ENCODE measurements around the gene AKAP6. TPM values are rescaled to one million over a fixed set of nuclear protein-coding genes. Genes with fewer than 3 reads are reported as not detected.

AKAP6 gene
- total RNA-seq, 1 experiment from 2014 or later = 2.3 TPM

GRCh38 chr14:32397861-32398640 is 69.0 kb downstream of the AKAP6 start:
- no peaks in the 10 kb centered on the region for H3K27me3 Mint-ChIP-seq (ENCODE audit: insufficient read depth, unreplicated experiment)
- H3K4me3 Mint-ChIP-seq (ENCODE audit: unreplicated experiment) = no peak overlapping the region
- H3K36me3 Mint-ChIP-seq (ENCODE audit: insufficient read depth, unreplicated experiment) = peaks cover 5% of the 10 kb centered on the region
- CTCF ChIA-PET = interaction anchor here (0.7 to 2.1 kb wide), 5 partner anchors 13 to 147 kb away, joined by 3 to 8 read pairs (median 4); no protein-coding TSS in a partner anchor
- peak; percentile 92 for DNase-seq (ENCODE audit: unreplicated experiment)
- intact Hi-C loops (cut with micrococcal nuclease) = no loop called here
- peaks cover 7% of the 10 kb centered on the region for H3K4me1 Mint-ChIP-seq (ENCODE audit: insufficient read depth, unreplicated experiment)
- H3K9me3 Mint-ChIP-seq (ENCODE audit: unreplicated experiment) = no peaks in the 10 kb centered on the region
- no peak for TF ChIP-seq CTCF (IDR thresholded peaks at IDR 0.05; ENCODE audit: unreplicated experiment)
- peak overlapping the region; percentile 76 for H3K27ac Mint-ChIP-seq (ENCODE audit: low read depth, unreplicated experiment)
- no TSS peak for BruUV-seq (replicated peaks)
- POLR2A ChIA-PET = no interaction called here

GRCh38 chr14:32399920-32400319 is 70.8 kb downstream of the AKAP6 start:
- H3K9me3 Mint-ChIP-seq (ENCODE audit: unreplicated experiment) = no peaks in the 10 kb centered on the region
- peaks cover 8% of the 10 kb centered on the region for H3K4me1 Mint-ChIP-seq (ENCODE audit: insufficient read depth, unreplicated experiment)
- no peak overlapping the region for H3K4me3 Mint-ChIP-seq (ENCODE audit: unreplicated experiment)
- BruUV-seq (replicated peaks) = no TSS peak
- no peaks in the 10 kb centered on the region for H3K27me3 Mint-ChIP-seq (ENCODE audit: insufficient read depth, unreplicated experiment)
- ChIA-PET CTCF (interaction anchor here (0.5 to 0.7 kb wide), 4 partner anchors 79 to 462 kb away, joined by 3 to 4 read pairs (median 3); no protein-coding TSS in a partner anchor), POLR2A (interaction anchor here (1.0 kb wide), 1 partner anchor 73 kb away, joined by 4 read pairs; no protein-coding TSS in a partner anchor)
- TF ChIP-seq CTCF (IDR thresholded peaks at IDR 0.05; ENCODE audit: unreplicated experiment) = no peak
- H3K36me3 Mint-ChIP-seq (ENCODE audit: insufficient read depth, unreplicated experiment) = peaks cover 5% of the 10 kb centered on the region
- DNase-seq (ENCODE audit: unreplicated experiment) = no peak
- intact Hi-C loops (cut with micrococcal nuclease) = no loop called here
- peak overlapping the region; percentile 76 for H3K27ac Mint-ChIP-seq (ENCODE audit: low read depth, unreplicated experiment)

- ChIA-PET POLR2A (no interaction called here), CTCF (interaction anchor here (0.6 to 2.5 kb wide), 4 partner anchors 28 to 152 kb away, joined by 3 to 9 read pairs (median 4); no protein-coding TSS in a partner anchor)
- no peak overlapping the region for H3K4me3 Mint-ChIP-seq (ENCODE audit: unreplicated experiment)
Observed at GRCh38 chr14:32400480-32400879, 71.4 kb downstream of the AKAP6 start.

More at GRCh38 chr14:32400480-32400879, 71.4 kb downstream of the AKAP6 start:
- Mint-ChIP-seq H3K27me3 (ENCODE audit: insufficient read depth, unreplicated experiment) (no peaks in the 10 kb centered on the region), H3K4me1 (ENCODE audit: insufficient read depth, unreplicated experiment) (peaks cover 13% of the 10 kb centered on the region), H3K36me3 (ENCODE audit: insufficient read depth, unreplicated experiment) (peaks cover 5% of the 10 kb centered on the region), H3K27ac (ENCODE audit: low read depth, unreplicated experiment) (no peak overlapping the region), H3K9me3 (ENCODE audit: unreplicated experiment) (no peaks in the 10 kb centered on the region)
- intact Hi-C loops (cut with micrococcal nuclease) = no loop called here
- no peak for DNase-seq (ENCODE audit: unreplicated experiment)
- TF ChIP-seq CTCF (IDR thresholded peaks at IDR 0.05; ENCODE audit: unreplicated experiment) = no peak
- BruUV-seq (replicated peaks) = no TSS peak
